IMR-90 (cell line): Measurements from ENCODE around the gene IRF2. TPM values are rescaled to one million over a fixed set of nuclear protein-coding genes. Genes with fewer than 3 reads are reported as not detected.
A peak's percentile ranks its signal among the peaks of the same experiment; 100 is the strongest.

ENCODE experiments used
- ATAC-seq: fragments of 200-7000 bp; cut with Tn5 transposase; 2 replicates; pipeline ENCODE4 v1.9.1; 2020; ENCODE audit warnings: low read depth, mild to moderate bottlenecking, moderate library complexity
- BruUV-seq: library from RNA; stranded (reverse); fragments of 400-500 nt; replicated peaks from 2 replicates; lab custom pipeline; 2021; lab: Mats Ljungman, UMichigan
- CTCF ChIA-PET: fragments of 300-600 bp; formaldehyde crosslinking; extraction: SDS; loops from one replicate; lab custom pipeline; 2021; ENCODE audit warnings: antibody characterized with exemption; lab: Yijun Ruan, JAX
- POLR2A ChIA-PET: fragments of 300-600 bp; sonication (Branson Sonifier 250); formaldehyde crosslinking; loops from one replicate; lab custom pipeline; 2022; ENCODE audit warnings: antibody characterized with exemption; ENCODE audit not compliant: unreplicated experiment; lab: Charles Lee
- DNase-seq: peaks from one replicate; pipeline ENCODE4 v3.0.0; 2013
- H2AFZ ChIP-seq: replicated peaks from 2 replicates; pipeline ENCODE3; 2013; ENCODE audit warnings: low read length, mild to moderate bottlenecking; ENCODE audit not compliant: poor library complexity
- H2AK5ac ChIP-seq: 2 replicates; pipeline ENCODE4 v1.6.1; 2013; ENCODE audit warnings: low read depth, low read length, inconsistent platforms
- H2AK9ac ChIP-seq: replicated peaks from 2 replicates; pipeline ENCODE3; 2013; ENCODE audit warnings: mild to moderate bottlenecking, low read depth, low read length, moderate library complexity; ENCODE audit not compliant: poor library complexity
- H2BK120ac ChIP-seq: 2 replicates; pipeline ENCODE4 v1.6.1; 2013; ENCODE audit warnings: low read depth, low read length, inconsistent platforms
- H2BK15ac ChIP-seq: 3 replicates; pipeline ENCODE4 v1.6.1; 2013; ENCODE audit warnings: low read depth, low read length, inconsistent platforms
- H2BK20ac ChIP-seq: 2 replicates; pipeline ENCODE4 v1.6.1; 2013; ENCODE audit warnings: low read depth, mild to moderate bottlenecking, inconsistent platforms, low read length, moderate library complexity
- H2BK5ac ChIP-seq: 2 replicates; pipeline ENCODE4 v1.6.1; 2013; ENCODE audit warnings: mild to moderate bottlenecking, low read depth, low read length, inconsistent platforms; ENCODE audit not compliant: poor library complexity, severe bottlenecking
- H3K14ac ChIP-seq: replicated peaks from 2 replicates; pipeline ENCODE4 v1.6.1; 2013; ENCODE audit warnings: low read depth, low read length, inconsistent platforms
- H3K18ac ChIP-seq: 2 replicates; pipeline ENCODE4 v1.6.1; 2013; ENCODE audit warnings: low read depth, low read length, control low read depth
- H3K23ac ChIP-seq: 2 replicates; pipeline ENCODE4 v1.6.1; 2013; ENCODE audit warnings: low read depth, low read length, inconsistent platforms
- H3K27ac ChIP-seq: 2 replicates; pipeline ENCODE4 v1.5.1; 2013; ENCODE audit warnings: mild to moderate bottlenecking, control low read depth, low read length; ENCODE audit not compliant: insufficient read depth
- H3K27me3 ChIP-seq: 2 replicates; pipeline ENCODE4 v1.6.1; 2013; ENCODE audit warnings: low read length; ENCODE audit not compliant: control insufficient read depth, insufficient read depth
- H3K36me3 ChIP-seq: 2 replicates; pipeline ENCODE4 v1.6.1; 2013; ENCODE audit warnings: low read length, mixed read lengths; ENCODE audit not compliant: control insufficient read depth, insufficient read depth
- H3K4ac ChIP-seq: 2 replicates; pipeline ENCODE4 v1.6.1; 2013; ENCODE audit warnings: low read depth, low read length, inconsistent platforms
- H3K4me1 ChIP-seq: 2 replicates; pipeline ENCODE4 v1.6.1; 2013; ENCODE audit warnings: low read length, mixed read lengths; ENCODE audit not compliant: control insufficient read depth, insufficient read depth
- H3K4me2 ChIP-seq: 2 replicates; pipeline ENCODE4 v1.6.1; 2013; ENCODE audit warnings: low read depth, mild to moderate bottlenecking, control low read depth, low read length, moderate library complexity
- H3K4me3 ChIP-seq: 2 replicates; pipeline ENCODE4 v1.5.1; 2013; ENCODE audit warnings: low read depth, mild to moderate bottlenecking, control low read depth, low read length, moderate library complexity; ENCODE audit not compliant: insufficient read depth
- H3K56ac ChIP-seq: 2 replicates; pipeline ENCODE4 v1.6.1; 2013; ENCODE audit warnings: low read length, inconsistent platforms; ENCODE audit not compliant: insufficient read depth; ENCODE audit errors: extremely low read depth
- H3K79me1 ChIP-seq, 2 experiments: 2 replicates each; pipeline ENCODE4 v1.6.1; 2013; ENCODE audit warnings: low read length in 2 of 2, inconsistent platforms in 1 of 2, low read depth in 1 of 2
- H3K9ac ChIP-seq: 2 replicates; pipeline ENCODE4 v1.6.1; 2013; ENCODE audit warnings: low read depth, low read length, control low read depth
- H3K9me1 ChIP-seq: 2 replicates; pipeline ENCODE4 v1.6.1; 2013; ENCODE audit warnings: low read length, inconsistent platforms; ENCODE audit not compliant: insufficient read depth
- H3K9me3 ChIP-seq: 2 replicates; pipeline ENCODE4 v1.6.1; 2013; ENCODE audit warnings: low read length; ENCODE audit not compliant: control insufficient read depth, insufficient read depth
- H4K20me1 ChIP-seq: 2 replicates; pipeline ENCODE4 v1.6.1; 2013; ENCODE audit warnings: low read length, inconsistent platforms; ENCODE audit not compliant: insufficient read depth
- H4K5ac ChIP-seq: 2 replicates; pipeline ENCODE4 v1.6.1; 2013; ENCODE audit warnings: mild to moderate bottlenecking, low read depth, low read length, control low read depth
- H4K8ac ChIP-seq, 2 experiments: 2 replicates each; pipeline ENCODE4 v1.6.1; 2013; ENCODE audit warnings: low read depth in 2 of 2, low read length in 2 of 2, control low read depth in 1 of 2, inconsistent platforms in 1 of 2
- H4K91ac ChIP-seq: 2 replicates; pipeline ENCODE4 v1.6.1; 2013; ENCODE audit warnings: low read depth, low read length, inconsistent platforms; ENCODE audit not compliant: insufficient read depth
- CHD1 ChIP-seq: IDR thresholded peaks from 2 replicates; pipeline ENCODE4 v1.6.1; 2012; ENCODE audit warnings: low read depth, low read length, improper control_type of control experiment
- MAZ ChIP-seq: IDR thresholded peaks from 2 replicates; pipeline ENCODE4 v1.6.1; 2012; ENCODE audit warnings: low read depth, mild to moderate bottlenecking, low read length, improper control_type of control experiment, moderate library complexity, borderline replicate concordance
- POLR2A ChIP-seq: IDR thresholded peaks from 2 replicates; pipeline ENCODE4 v1.6.1; 2012; ENCODE audit warnings: mild to moderate bottlenecking, low read depth, low read length
- WGBS, 2 experiments: methylation state at CpG; one replicate each; pipeline versions ENCODE4 v1.1.5 to v1.1.7; 2013; ENCODE audit warnings: missing lambda C conversion rate in 2 of 2; ENCODE audit not compliant: insufficient read length in 1 of 2; ENCODE audit errors: extremely low coverage in 2 of 2; 5-methylcytosine and 5-hydroxymethylcytosine counted together
- dilution Hi-C: fragments of 300-500 bp; cut with HindIII; formaldehyde crosslinking; loops from one replicate; pipeline ENCODE4 v1.14.3; 2018; ENCODE audit warnings: low sequenced_read_pairs; ENCODE audit not compliant: unreplicated experiment
- in situ Hi-C: fragments of 300-500 bp; cut with MboI; formaldehyde crosslinking; loops from 3 replicates; pipeline ENCODE4 v1.14.3; 2019; ENCODE audit warnings: low sequenced_read_pairs, inconsistent platforms, mixed read lengths
- intact Hi-C: fragments of 100-400 bp; cut with micrococcal nuclease; formaldehyde crosslinking; loops from 2 replicates; pipeline ENCODE4 v1.10.0; 2022
- polyA plus RNA-seq, 3 experiments: library from polyadenylated mRNA; depleted of rRNA; stranded (reverse); fragments of >200 nt; gene quantifications; 2 replicates each; pipeline ENCODE4 v1.2.3, GENCODE V29; 2012; ENCODE audit warnings: low replicate concordance in 1 of 3
- total RNA-seq: library from RNA; depleted of rRNA; stranded (reverse); fragments of >200 nt; gene quantifications from 2 replicates; pipeline ENCODE4 v1.2.3, GENCODE V29; 2012

Gene IRF2
- total and polyA plus RNA-seq, 2 of the 4 experiments (the other 2 are of a cell fraction): 16.5 to 21.9 TPM

DNA sequence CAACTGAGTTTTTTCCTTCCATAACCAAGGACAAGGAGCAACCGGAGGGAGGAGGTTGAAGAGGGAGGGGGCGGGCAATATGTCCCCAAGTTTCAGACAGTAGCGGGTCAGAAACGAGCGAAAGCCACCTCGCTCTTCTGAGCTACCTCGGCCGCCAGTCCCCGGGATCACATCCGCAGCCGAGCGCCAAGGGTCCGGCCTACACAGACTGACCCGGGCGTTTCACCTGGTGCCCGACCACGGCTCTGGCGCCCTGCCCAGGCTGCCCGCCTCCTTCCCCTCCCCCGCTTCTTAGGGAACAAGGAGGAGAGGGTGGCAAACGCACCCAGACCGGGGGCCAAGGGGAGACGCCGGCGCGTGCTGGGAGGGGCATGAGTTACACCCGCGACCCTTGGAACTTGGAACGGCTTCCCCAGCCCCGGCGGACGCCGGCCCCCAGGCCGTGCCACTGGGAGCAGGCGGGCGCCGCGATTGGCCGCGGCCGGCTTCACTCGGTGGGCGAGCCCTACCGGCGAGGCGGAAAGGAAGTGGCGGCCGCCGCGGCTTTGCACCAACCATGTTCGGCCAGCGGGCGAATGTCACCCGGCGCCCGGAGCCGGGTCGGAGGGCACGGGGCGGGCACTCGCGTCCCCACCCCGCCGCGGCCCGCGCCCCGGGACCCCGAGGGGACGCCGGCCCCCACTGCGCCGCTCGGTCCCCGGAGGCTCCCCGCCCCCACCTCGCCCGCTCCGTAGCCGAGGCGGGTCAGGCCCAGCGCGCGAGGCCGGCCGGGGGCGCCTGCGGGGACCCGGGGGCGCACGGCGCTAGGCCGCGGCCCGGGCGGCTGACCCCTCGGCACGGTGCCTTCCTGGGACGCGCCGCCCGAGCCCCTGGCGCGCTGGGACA lies 1.5 kb downstream of the IRF2 start:
- Histone ChIP-seq H3K9ac (peak overlapping the region; percentile 76), H4K8ac (peak overlapping the region; percentile 42 to 78), H2AK9ac (peak overlapping the region; percentile 85), H3K36me3 (0 out of 2 replicates have a peak, but pooled peaks cover 2% of the 10 kb centered on the region), H3K27ac (peak overlapping the region; percentile 89), H3K27me3 (no peaks in the 10 kb centered on the region), H4K5ac (peak overlapping the region; percentile 18), H3K23ac (peak overlapping the region; percentile 10), H2BK20ac (no peak overlapping the region), H3K9me1 (peaks cover 13% of the 10 kb centered on the region; the same call in 1 of the 2 replicates), H3K4me1 (peaks cover 4% of the 10 kb centered on the region; the same call in 1 of the 2 replicates), H4K20me1 (peaks cover 24% of the 10 kb centered on the region; the same call in 1 of the 2 replicates), H2BK15ac (peak overlapping the region; percentile 22; the same call in 2 of the 3 replicates), H2BK5ac (peak overlapping the region; percentile 84), H2AFZ (peak overlapping the region; percentile 93), H3K18ac (peak overlapping the region; percentile 48; the same call in 1 of the 2 replicates), H3K4me3 (peak overlapping the region; percentile 78), H3K9me3 (no peaks in the 10 kb centered on the region), H3K4ac (peak overlapping the region; percentile 87), H3K4me2 (peak overlapping the region; percentile 71), H3K79me1 (peaks cover 18 to 57% of the 10 kb centered on the region in 2 experiments), H3K14ac (peak overlapping the region; percentile 88), H3K56ac (peak overlapping the region; percentile 46), H2BK120ac (peak overlapping the region; percentile 86), H2AK5ac (peak overlapping the region; percentile 47), H4K91ac (peak overlapping the region; percentile 79)
- TF ChIP-seq POLR2A: peak; percentile 23; the same call in 1 of the 2 replicates
- 0 out of 2 replicates have a peak, but pooled peaks have one; percentile 10 for TF ChIP-seq MAZ
- no peak for TF ChIP-seq CHD1
- POLR2A ChIA-PET: no interaction called here
- CTCF ChIA-PET: no interaction called here
- ATAC-seq (peak; percentile 75), DNase-seq (peak; percentile 51)
- dilution Hi-C loops: no loop called here
- intact Hi-C loops: loop anchor here (5.0 kb wide), 2 partner anchors 174 to 259 kb away; partner anchors contain the start of genes CASP3, CENPU and PRIMPOL
- 0% methylated on average over 74 of the region's 104 CpGs; no CpG with 5 or more reads in 1 of the 2 experiments for WGBS, 2 experiments
- in situ Hi-C loops: no loop called here
- BruUV-seq: no TSS peak
